DOHH2 (cell line): ENCODE data around the gene SLC34A1.
A peak's percentile ranks its signal among the peaks of the same experiment; 100 is the strongest.

ENCODE experiments used
- H3F3A ChIP-seq: fragments of 200-600 bp; sonication (generic), shearing (Covaris generic); 2 replicates; pipeline ENCODE4 v1.6.0; 2016; ENCODE audit warnings: antibody characterized with exemption, mild to moderate bottlenecking; ENCODE audit not compliant: control insufficient read depth, insufficient read depth
- H3K27ac ChIP-seq: fragments of 200-600 bp; sonication (generic); 2 replicates; pipeline ENCODE4 v1.5.1; 2014; ENCODE audit warnings: low read depth, mild to moderate bottlenecking, low read length, moderate library complexity
- H3K27me3 ChIP-seq: fragments of 200-600 bp; sonication (generic); 2 replicates; pipeline ENCODE4 v1.6.1; 2014; ENCODE audit warnings: mild to moderate bottlenecking, low read length, mixed read lengths; ENCODE audit not compliant: control insufficient read depth
- H3K36me3 ChIP-seq: fragments of 200-600 bp; sonication (generic); 2 replicates; pipeline ENCODE4 v1.6.1; 2014; ENCODE audit warnings: mild to moderate bottlenecking, low read length, moderate library complexity, mixed read lengths; ENCODE audit not compliant: control insufficient read depth
- H3K4me1 ChIP-seq: fragments of 200-600 bp; sonication (generic); 2 replicates; pipeline ENCODE4 v1.6.1; 2014; ENCODE audit warnings: mild to moderate bottlenecking, low read length, mixed read lengths; ENCODE audit not compliant: control insufficient read depth
- H3K4me2 ChIP-seq: fragments of 200-600 bp; sonication (generic); 2 replicates; pipeline ENCODE4 v1.6.0; 2014; ENCODE audit warnings: mild to moderate bottlenecking, low read length, moderate library complexity
- H3K4me3 ChIP-seq: fragments of 200-600 bp; sonication (generic); 2 replicates; pipeline ENCODE4 v1.5.1; 2014; ENCODE audit warnings: mild to moderate bottlenecking, low read length, mixed read lengths
- H3K79me2 ChIP-seq: fragments of 200-600 bp; sonication (generic); 2 replicates; pipeline ENCODE4 v1.6.1; 2014; ENCODE audit warnings: mild to moderate bottlenecking, low read length, mixed read lengths; ENCODE audit not compliant: control insufficient read depth
- H3K9me2 ChIP-seq: fragments of 200-600 bp; sonication (generic); replicated peaks from 2 replicates; pipeline ENCODE4 v1.6.1; 2014; ENCODE audit warnings: mild to moderate bottlenecking, low read length, mixed read lengths; ENCODE audit not compliant: control insufficient read depth
- H3K9me3 ChIP-seq: fragments of 200-600 bp; sonication (generic); 2 replicates; pipeline ENCODE4 v1.6.1; 2014; ENCODE audit warnings: antibody characterized with exemption, low read length, mixed read lengths; ENCODE audit not compliant: control insufficient read depth, insufficient read depth
- H4K20me1 ChIP-seq: fragments of 200-600 bp; sonication (generic); 2 replicates; pipeline ENCODE4 v1.6.0; 2014; ENCODE audit warnings: low read depth, mild to moderate bottlenecking, antibody characterized with exemption, low read length, moderate library complexity; ENCODE audit not compliant: control insufficient read depth, insufficient read depth
- CTCF ChIP-seq: fragments of 200-600 bp; sonication (generic); IDR thresholded peaks from one replicate; pipeline ENCODE4 v1.5.1; 2014; ENCODE audit warnings: antibody characterized with exemption, mild to moderate bottlenecking, low read depth, low read length; ENCODE audit not compliant: poor library complexity, severe bottlenecking
- EZH2phosphoT487 ChIP-seq: fragments of 200-600 bp; sonication (generic); IDR thresholded peaks from 2 replicates; pipeline ENCODE4 v1.6.1; 2017; ENCODE audit warnings: borderline replicate concordance, mild to moderate bottlenecking, antibody characterized with exemption, low read length, moderate library complexity, mixed read lengths

The SLC34A1 gene

GRCh38 chr5:177392765-177393164 is 8.5 kb downstream of the SLC34A1 start:
- Histone ChIP-seq H3K4me3 (no peak overlapping the region), H3K27me3 (no peaks in the 10 kb centered on the region), H3K27ac (no peak overlapping the region), H3K4me2 (0 out of 2 replicates have a peak overlapping the region, but pooled peaks have one; percentile 3), H4K20me1 (no peaks in the 10 kb centered on the region), H3K9me3 (no peaks in the 10 kb centered on the region), H3K79me2 (no peaks in the 10 kb centered on the region), H3K36me3 (no peaks in the 10 kb centered on the region), H3F3A (peaks cover 13% of the 10 kb centered on the region), H3K4me1 (peaks cover 49% of the 10 kb centered on the region), H3K9me2 (no peaks in the 10 kb centered on the region)
- TF ChIP-seq CTCF (no peak), EZH2phosphoT487 (no peak)

- Histone ChIP-seq H4K20me1 (no peaks in the 10 kb centered on the region), H3K9me2 (no peaks in the 10 kb centered on the region), H3K36me3 (no peaks in the 10 kb centered on the region), H3K4me1 (peaks cover 43% of the 10 kb centered on the region), H3K4me3 (no peak overlapping the region), H3K79me2 (no peaks in the 10 kb centered on the region), H3K27me3 (no peaks in the 10 kb centered on the region), H3K27ac (no peak overlapping the region), H3K4me2 (0 out of 2 replicates have a peak overlapping the region, but pooled peaks have one; percentile 3), H3F3A (peaks cover 13% of the 10 kb centered on the region), H3K9me3 (no peaks in the 10 kb centered on the region)
- TF ChIP-seq EZH2phosphoT487 = no peak
- TF ChIP-seq CTCF = no peak
Measured at GRCh38 chr5:177393206-177393765, 9.1 kb downstream of the SLC34A1 start.

- Histone ChIP-seq H3K9me3 (no peaks in the 10 kb centered on the region), H3K4me1 (peaks cover 36% of the 10 kb centered on the region), H3K36me3 (no peaks in the 10 kb centered on the region), H3K4me3 (no peak overlapping the region), H4K20me1 (no peaks in the 10 kb centered on the region), H3F3A (peaks cover 11% of the 10 kb centered on the region), H3K4me2 (no peak overlapping the region), H3K9me2 (no peaks in the 10 kb centered on the region), H3K79me2 (no peaks in the 10 kb centered on the region), H3K27ac (no peak overlapping the region), H3K27me3 (no peaks in the 10 kb centered on the region)
- TF ChIP-seq EZH2phosphoT487 (no peak), CTCF (no peak)
Measured at GRCh38 chr5:177393990-177394389, 9.8 kb downstream of the SLC34A1 start.
